K562 (cell line): Measurements from ENCODE around the gene SPTAN1. TPM values are rescaled to one million over a fixed set of nuclear protein-coding genes. Genes with fewer than 3 reads are reported as not detected.

Source experiments
- CHD4 ChIP-seq: fragments of 200-600 bp; sonication (generic); IDR thresholded peaks from 3 replicates; pipeline ENCODE4 v1.6.1; 2012; ENCODE audit warnings: low read depth, mild to moderate bottlenecking, mixed read lengths, low read length, inconsistent platforms; ENCODE audit not compliant: insufficient read depth, insufficient replicate concordance, poor library complexity, severe bottlenecking
- EP400 ChIP-seq: fragments of 450-650 bp; IDR thresholded peaks from 2 replicates; pipeline ENCODE4 v1.6.1; 2017; ENCODE audit warnings: antibody characterized with exemption, mild to moderate bottlenecking, moderate library complexity
- GABPB1 ChIP-seq: sonication (generic); formaldehyde crosslinking; IDR thresholded peaks from 2 replicates; pipeline ENCODE4 v1.8.0; 2022; ENCODE audit warnings: mild to moderate bottlenecking, missing genetic modification reagents
- GABPB2 ChIP-seq: fragments of 250-450 bp; sonication (Bioruptor Pico); conservative IDR thresholded peaks from 2 replicates; pipeline ENCODE4 v1.5.1; 2021; ENCODE audit warnings: mild to moderate bottlenecking
- KDM2B ChIP-seq: fragments of 250-450 bp; sonication (Bioruptor Pico); IDR thresholded peaks from 2 replicates; pipeline ENCODE4 v1.8.0; 2021; ENCODE audit warnings: mild to moderate bottlenecking, moderate library complexity
- MTA2 ChIP-seq: fragments of 450-650 bp; IDR thresholded peaks from 2 replicates; pipeline ENCODE4 v1.6.1; 2016; ENCODE audit warnings: low read depth
- NR4A1 ChIP-seq, 2 experiments: fragments of 250-450 bp in 1 of 2; fragments of 450-650 bp in 1 of 2; sonication (Bioruptor Pico) in 1 of 2; IDR thresholded peaks; 2 replicates each; pipeline versions ENCODE4 v1.4.0 to v1.6.1; 2016 to 2020; ENCODE audit warnings: mild to moderate bottlenecking in 2 of 2, missing compliant biosample characterization in 1 of 2, missing genetic modification characterization in 1 of 2, moderate library complexity in 1 of 2
- PRPF4 ChIP-seq: fragments of 200-400 bp; formaldehyde crosslinking; IDR thresholded peaks from one replicate; pipeline ENCODE4 v1.6.1; 2017; ENCODE audit warnings: low read length, low read depth, mild to moderate bottlenecking; ENCODE audit not compliant: insufficient read depth, poor library complexity, severe bottlenecking
- SMARCE1 ChIP-seq: fragments of 450-650 bp; IDR thresholded peaks from 2 replicates; pipeline ENCODE4 v1.7.1; 2016; ENCODE audit warnings: mild to moderate bottlenecking
- THRB ChIP-seq: fragments of 450-650 bp; formaldehyde crosslinking; conservative IDR thresholded peaks from 2 replicates; pipeline ENCODE4 v1.4.0; 2022; ENCODE audit warnings: mild to moderate bottlenecking, missing genetic modification characterization
- ZC3H4 ChIP-seq: sonication (generic); formaldehyde crosslinking; IDR thresholded peaks from 2 replicates; pipeline ENCODE4 v1.9.0; 2021; ENCODE audit warnings: missing genetic modification reagents, borderline replicate concordance
- ZFP36 ChIP-seq: fragments of 150-350 bp; IDR thresholded peaks from 2 replicates; pipeline ENCODE4 v1.6.1; 2018; ENCODE audit warnings: low read length, low read depth; ENCODE audit not compliant: partially characterized antibody
- ZNF124 ChIP-seq: sonication (generic); formaldehyde crosslinking; IDR thresholded peaks from 2 replicates; pipeline ENCODE4 v1.8.1; 2022; ENCODE audit warnings: missing genetic modification reagents
- ZNF395 ChIP-seq: fragments of 200-800 bp; sonication (Bioruptor generic); IDR thresholded peaks from 2 replicates; pipeline ENCODE4 v1.6.1; 2017; ENCODE audit warnings: missing genetic modification characterization, missing compliant biosample characterization
- ZNF696 ChIP-seq: fragments of 250-450 bp; sonication (Bioruptor Pico); conservative IDR thresholded peaks from 2 replicates; pipeline ENCODE4 v1.4.0; 2020; ENCODE audit warnings: mild to moderate bottlenecking, moderate library complexity
- polyA plus RNA-seq, 8 experiments: library from polyadenylated mRNA; depleted of rRNA in 4 of 8; stranded (reverse) in 5 of 8; unstranded in 3 of 8; fragments of >200 nt; fragmentation: Nextera tagmentation in 2 of 8; fragmentation: Illumina TruSeq in 1 of 8; extraction: Ambion mirVana in 2 of 8; extraction: Trizol in 1 of 8; gene quantifications; 2 replicates each; pipeline versions ENCODE4 v1.2.1 to v1.2.3, GENCODE V29; 2011 to 2014; ENCODE audit warnings: inconsistent platforms in 1 of 8, missing spikeins in 1 of 8
- total RNA-seq, 7 experiments: library from RNA; depleted of rRNA in 6 of 7; stranded (reverse); fragments of >200 nt in 6 of 7; fragmentation: Illumina TruSeq in 2 of 7; extraction: Trizol in 2 of 7; gene quantifications; 2 replicates each; pipeline versions ENCODE4 v1.2.1 to v1.2.3, GENCODE V29; 2011 to 2021; ENCODE audit warnings: low replicate concordance in 1 of 7
- TF ChIP-seq, protein P1 (sequence below): fragments of 450-650 bp; IDR thresholded peaks from 2 replicates; pipeline ENCODE4 v1.6.1; 2016; ENCODE audit warnings: mild to moderate bottlenecking

The SPTAN1 gene
- total and polyA plus RNA-seq, 9 of the 15 experiments (the other 6 are each of a cell fraction or from before 2014, with no cell fraction given): 1.5 to 13.5 (median 6.8) TPM

DNA sequence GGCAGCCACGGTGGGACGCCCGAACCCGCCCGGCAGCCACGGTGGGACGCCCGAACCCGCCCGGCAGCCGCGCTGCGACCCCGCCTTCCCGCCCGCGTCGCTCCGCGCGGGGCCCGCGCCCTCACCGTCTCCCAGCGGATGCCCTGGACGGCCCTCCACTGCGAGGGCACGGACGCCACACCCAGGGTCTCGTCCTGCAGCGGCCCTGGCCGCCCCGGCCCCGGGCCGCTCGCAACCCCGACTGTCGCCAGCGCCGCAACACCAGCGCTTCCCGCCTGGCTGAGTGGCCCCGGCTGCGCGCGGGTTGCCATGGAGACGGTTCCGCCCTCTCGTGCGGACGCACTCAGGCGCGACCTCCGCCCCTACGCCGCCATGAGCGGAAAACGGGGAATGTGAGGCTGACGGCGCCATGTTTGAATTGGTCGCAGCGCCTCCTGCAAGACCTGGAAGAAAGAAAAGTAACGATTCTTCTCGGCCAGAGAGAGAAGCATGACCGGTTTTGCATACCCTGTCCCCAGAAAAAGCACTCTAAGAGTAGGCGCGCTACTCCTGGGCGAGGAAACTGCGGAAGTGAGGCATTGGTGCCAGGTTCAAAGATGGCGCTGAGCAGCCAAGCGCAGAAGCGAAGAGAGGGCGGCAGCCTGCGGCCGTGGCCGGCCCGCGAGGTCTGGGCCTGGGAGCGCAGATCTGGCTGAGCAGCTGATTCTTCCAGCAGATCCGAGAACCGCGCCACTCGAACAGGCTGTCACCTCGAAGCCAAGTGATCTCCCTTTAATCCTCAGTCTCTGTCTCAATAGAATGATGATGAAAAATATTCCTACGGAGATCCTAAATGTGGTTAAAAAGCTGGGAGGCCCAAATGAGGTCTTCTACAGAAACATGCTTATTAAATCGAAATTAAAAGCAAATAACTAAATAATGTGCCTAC lies 104.3 kb downstream of the SPTAN1 start, which contains the start of gene DYNC2I2 (continued):
- TF ChIP-seq MTA2 (peak; percentile 50; the same call in 1 of the 2 replicates), KDM2B (CRISPR knock-in tag) (peak; percentile 52; the same call in 1 of the 2 replicates), NR4A1 (CRISPR knock-in tag; IDR thresholded peaks at IDR 0.05) (peak; percentile 97), NR4A1 (tag; IDR thresholded peaks at IDR 0.05) (peak; percentile 96), PRPF4 (no peak), GABPB1 (CRISPR knock-in tag) (peak; percentile 91), ZC3H4 (CRISPR knock-in tag) (no peak), ZNF696 (CRISPR knock-in tag) (no peak), ZNF124 (CRISPR knock-in tag) (no peak), SMARCE1 (no peak; the same call in 1 of the 2 replicates), GABPB2 (no peak), THRB (CRISPR knock-in tag) (peak; percentile 97), EP400 (no peak), CHD4 (no peak), ZFP36 (no peak), ZNF395 (CRISPR knock-in tag) (peak; percentile 98)
- TF ChIP-seq, protein P1, sequence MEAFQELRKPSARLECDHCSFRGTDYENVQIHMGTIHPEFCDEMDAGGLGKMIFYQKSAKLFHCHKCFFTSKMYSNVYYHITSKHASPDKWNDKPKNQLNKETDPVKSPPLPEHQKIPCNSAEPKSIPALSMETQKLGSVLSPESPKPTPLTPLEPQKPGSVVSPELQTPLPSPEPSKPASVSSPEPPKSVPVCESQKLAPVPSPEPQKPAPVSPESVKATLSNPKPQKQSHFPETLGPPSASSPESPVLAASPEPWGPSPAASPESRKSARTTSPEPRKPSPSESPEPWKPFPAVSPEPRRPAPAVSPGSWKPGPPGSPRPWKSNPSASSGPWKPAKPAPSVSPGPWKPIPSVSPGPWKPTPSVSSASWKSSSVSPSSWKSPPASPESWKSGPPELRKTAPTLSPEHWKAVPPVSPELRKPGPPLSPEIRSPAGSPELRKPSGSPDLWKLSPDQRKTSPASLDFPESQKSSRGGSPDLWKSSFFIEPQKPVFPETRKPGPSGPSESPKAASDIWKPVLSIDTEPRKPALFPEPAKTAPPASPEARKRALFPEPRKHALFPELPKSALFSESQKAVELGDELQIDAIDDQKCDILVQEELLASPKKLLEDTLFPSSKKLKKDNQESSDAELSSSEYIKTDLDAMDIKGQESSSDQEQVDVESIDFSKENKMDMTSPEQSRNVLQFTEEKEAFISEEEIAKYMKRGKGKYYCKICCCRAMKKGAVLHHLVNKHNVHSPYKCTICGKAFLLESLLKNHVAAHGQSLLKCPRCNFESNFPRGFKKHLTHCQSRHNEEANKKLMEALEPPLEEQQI: no peak
